Embryonic facial prominence (tissue), 1 donor: ENCODE data around the gene TBCB.
"Not testable (repeated sequence)": the region's sequence is repeated elsewhere in the genome, so short reads cannot be mapped to it uniquely, and the experiment has no call there.

Experiments used
- DNase-seq: peaks from one replicate; pipeline ENCODE4 v3.0.0-alpha.2; 2016; ENCODE audit errors: extremely low spot score

The TBCB gene

GRCh38 chr19:36172852-36173251, 57.6 kb downstream of the TBCB start:
- DNase-seq = no peak

GRCh38 chr19:36173846-36174245, 58.6 kb downstream of the TBCB start:
- not testable (repeated sequence) for DNase-seq
